K562 (cell line): Measurements from ENCODE around the gene BAD. TPM values are rescaled to one million over a fixed set of nuclear protein-coding genes. Genes with fewer than 3 reads are reported as not detected.

Source experiments
- ATAC-seq: fragments of 200-7000 bp; cut with Tn5 transposase; 3 replicates; pipeline ENCODE4 v1.9.1; 2020; ENCODE audit warnings: moderate library complexity
- BruUV-seq: library from RNA; stranded (reverse); fragments of 400-500 nt; replicated peaks from 2 replicates; lab custom pipeline; 2021; lab: Mats Ljungman, UMichigan
- CTCF ChIA-PET: fragments of 300-600 bp; formaldehyde crosslinking; extraction: SDS; loops from one replicate; lab custom pipeline; 2021; ENCODE audit warnings: low intra/inter-chr PET ratio; lab: Yijun Ruan, JAX
- POLR2A ChIA-PET: fragments of 300-600, 350-650 bp; sonication (Branson Sonifier 250); formaldehyde crosslinking; extraction: SDS; loops from one replicate; lab custom pipeline; 2021; ENCODE audit warnings: antibody characterized with exemption, inconsistent platforms; lab: Yijun Ruan, JAX
- DNase-seq, 4 experiments: peaks; one replicate each; pipeline versions ENCODE4 v3.0.0 to v3.0.0-alpha.2; 2011 to 2018; ENCODE audit warnings: low spot score in 3 of 4, mixed read lengths in 3 of 4; ENCODE audit errors: extremely low read depth in 1 of 4
- FAIRE-seq: peaks from 2 replicates; lab custom pipeline; 2011; peaks lifted over from hg19 to GRCh38; lab: Jason Lieb, UNC
- H2AFZ ChIP-seq: 2 replicates; pipeline ENCODE4 v1.6.0; 2011; ENCODE audit warnings: low read depth, low read length, control low read depth, inconsistent platforms
- H3K27ac ChIP-seq: fragments of 200-600 bp; 3 replicates; pipeline ENCODE4 v1.8.0; 2011; ENCODE audit warnings: low read depth, mild to moderate bottlenecking, control low read depth, inconsistent platforms, low read length, moderate library complexity, mixed read lengths; ENCODE audit errors: extremely low read depth
- H3K27me3 ChIP-seq, 2 experiments: fragments of 300-600 bp in 1 of 2; 2 replicates in 1 of 2; 3 replicates in 1 of 2; pipeline versions ENCODE4 v1.6.0 to v1.8.0; 2011; ENCODE audit warnings: inconsistent platforms in 2 of 2, low read length in 2 of 2, mild to moderate bottlenecking in 1 of 2, mixed read lengths in 1 of 2, moderate library complexity in 1 of 2; ENCODE audit not compliant: control insufficient read depth in 2 of 2, insufficient read depth in 2 of 2
- H3K36me3 ChIP-seq: fragments of 300-600 bp; 3 replicates; pipeline ENCODE4 v1.8.0; 2011; ENCODE audit warnings: mild to moderate bottlenecking, low read length, inconsistent platforms; ENCODE audit not compliant: control insufficient read depth, insufficient read depth
- H3K4me1 ChIP-seq, 2 experiments: fragments of 200-600 bp in 1 of 2; replicated peaks in 1 of 2; 2 replicates in 1 of 2; 3 replicates in 1 of 2; pipeline versions ENCODE4 v1.5.1 to v1.8.0; 2011; ENCODE audit warnings: inconsistent platforms in 2 of 2, low read length in 2 of 2, mild to moderate bottlenecking in 1 of 2, mixed read lengths in 1 of 2, moderate library complexity in 1 of 2; ENCODE audit not compliant: control insufficient read depth in 2 of 2, insufficient read depth in 2 of 2
- H3K4me2 ChIP-seq: 2 replicates; pipeline ENCODE4 v1.6.1; 2011; ENCODE audit warnings: low read length, control low read depth, inconsistent platforms, mixed read lengths; ENCODE audit not compliant: insufficient read depth
- H3K4me3 ChIP-seq: fragments of 200-600 bp; sonication (generic), shearing (Covaris generic); 2 replicates; pipeline ENCODE4 v1.5.1; 2016; ENCODE audit warnings: control low read depth, inconsistent platforms
- H3K79me2 ChIP-seq: fragments of 200-600 bp; 3 replicates; pipeline ENCODE4 v1.8.0; 2011; ENCODE audit warnings: low read length, inconsistent platforms; ENCODE audit not compliant: control insufficient read depth, insufficient read depth
- H3K9ac ChIP-seq, 2 experiments: 2 replicates each; pipeline versions ENCODE4 v1.6.0 to v1.6.1; 2011; ENCODE audit warnings: low read depth in 2 of 2, low read length in 2 of 2, control low read depth in 1 of 2, inconsistent platforms in 1 of 2, mild to moderate bottlenecking in 1 of 2, mixed read lengths in 1 of 2; ENCODE audit not compliant: insufficient read depth in 1 of 2
- H3K9me1 ChIP-seq: one replicate; pipeline ENCODE4 v1.6.0; 2011; ENCODE audit warnings: inconsistent platforms, mild to moderate bottlenecking, low read length, moderate library complexity; ENCODE audit not compliant: control insufficient read depth, insufficient read depth
- H3K9me3 ChIP-seq: replicated peaks from 2 replicates; pipeline ENCODE4 v1.5.1; 2011; ENCODE audit warnings: low read depth, low read length, inconsistent platforms; ENCODE audit not compliant: control insufficient read depth, insufficient read depth
- H4K20me1 ChIP-seq: replicated peaks from 2 replicates; pipeline ENCODE4 v1.6.1; 2011; ENCODE audit warnings: low read length, inconsistent platforms, mixed read lengths; ENCODE audit not compliant: control insufficient read depth, insufficient read depth
- CBFB ChIP-seq: sonication (generic); formaldehyde crosslinking; IDR thresholded peaks from 2 replicates; pipeline ENCODE4 v1.4.0; 2020; ENCODE audit warnings: mild to moderate bottlenecking, missing genetic modification reagents
- GATA2 ChIP-seq: sonication (generic); formaldehyde crosslinking; IDR thresholded peaks from 2 replicates; pipeline ENCODE4 v1.4.0; 2020; ENCODE audit warnings: mild to moderate bottlenecking, missing genetic modification reagents
- MAFF ChIP-seq: IDR thresholded peaks from 2 replicates; pipeline ENCODE4 v1.6.1; 2012; ENCODE audit warnings: low read length, improper control_type of control experiment
- NFYB ChIP-seq: IDR thresholded peaks from 2 replicates; pipeline ENCODE4 v1.6.1; 2011; ENCODE audit warnings: mild to moderate bottlenecking, moderate library complexity; ENCODE audit not compliant: insufficient read length; ENCODE audit errors: extremely low read depth
- POLR2H ChIP-seq: IDR thresholded peaks from 2 replicates; pipeline ENCODE4 v1.6.1; 2016; ENCODE audit warnings: missing genetic modification characterization, low read depth, mild to moderate bottlenecking, control low read depth, missing compliant biosample characterization, moderate library complexity
- SFPQ ChIP-seq: fragments of 200-400 bp; formaldehyde crosslinking; IDR thresholded peaks from 2 replicates; pipeline ENCODE4 v1.6.1; 2017; ENCODE audit warnings: mild to moderate bottlenecking, low read depth, low read length, moderate library complexity
- TCF7L2 ChIP-seq: fragments of 150-350 bp; IDR thresholded peaks from 2 replicates; pipeline ENCODE4 v1.6.1; 2016; ENCODE audit warnings: low read depth, mild to moderate bottlenecking, low read length, moderate library complexity
- U2AF1 ChIP-seq: fragments of 200-400 bp; formaldehyde crosslinking; optimal IDR thresholded peaks from 2 replicates; pipeline ENCODE3; 2017; ENCODE audit warnings: mild to moderate bottlenecking, low read depth, low read length, moderate library complexity
- ZBTB1 ChIP-seq: sonication (generic); formaldehyde crosslinking; IDR thresholded peaks from 2 replicates; pipeline ENCODE4 v1.8.1; 2023; ENCODE audit warnings: missing genetic modification reagents, low read depth, mild to moderate bottlenecking, borderline replicate concordance
- ZNF217 ChIP-seq: sonication (generic); formaldehyde crosslinking; IDR thresholded peaks from 2 replicates; pipeline ENCODE4 v1.8.0; 2022; ENCODE audit warnings: mild to moderate bottlenecking, missing genetic modification reagents
- ZNF445 ChIP-seq: fragments of 250-450 bp; sonication (Bioruptor Pico); IDR thresholded peaks from 2 replicates; pipeline ENCODE4 v1.4.0; 2020; ENCODE audit warnings: low read depth, mild to moderate bottlenecking, moderate library complexity
- WGBS: fragments of 100-300 bp; shearing (Covaris generic); methylation state at CpG from one replicate; pipeline ENCODE4 v1.1.6; 2016; ENCODE audit warnings: low coverage, mixed read lengths; ENCODE audit not compliant: insufficient coverage; ENCODE audit errors: missing lambda C conversion rate; 5-methylcytosine and 5-hydroxymethylcytosine counted together
- in situ Hi-C: fragments of 300-500 bp; cut with MboI; formaldehyde crosslinking; loops from 4 replicates; pipeline ENCODE4 v1.15.0; 2018; ENCODE audit warnings: inconsistent platforms, mixed read lengths
- intact Hi-C: fragments of 100-400 bp; cut with micrococcal nuclease; formaldehyde crosslinking; loops from 2 replicates; pipeline ENCODE4 v1.14.2; 2022
- polyA plus RNA-seq, 8 experiments: library from polyadenylated mRNA; depleted of rRNA in 4 of 8; stranded (reverse) in 5 of 8; unstranded in 3 of 8; fragments of >200 nt; fragmentation: Nextera tagmentation in 2 of 8; fragmentation: Illumina TruSeq in 1 of 8; extraction: Ambion mirVana in 2 of 8; extraction: Trizol in 1 of 8; gene quantifications; 2 replicates each; pipeline versions ENCODE4 v1.2.1 to v1.2.3, GENCODE V29; 2011 to 2014; ENCODE audit warnings: inconsistent platforms in 1 of 8, missing spikeins in 1 of 8
- total RNA-seq, 7 experiments: library from RNA; depleted of rRNA in 6 of 7; stranded (reverse); fragments of >200 nt in 6 of 7; fragmentation: Illumina TruSeq in 2 of 7; extraction: Trizol in 2 of 7; gene quantifications; 2 replicates each; pipeline versions ENCODE4 v1.2.1 to v1.2.3, GENCODE V29; 2011 to 2021; ENCODE audit warnings: low replicate concordance in 1 of 7

Gene BAD
- total and polyA plus RNA-seq, 9 of the 15 experiments (the other 6 are each of a cell fraction or from before 2014, with no cell fraction given) = 0.61 to 45.6 (median 11.8) TPM

GRCh38 chr11:64296236-64296635 lies 11.8 kb upstream of the BAD start:
- Histone ChIP-seq H3K27ac (no peak overlapping the region), H3K9ac (no peak overlapping the region; a peak in 1 of 4 replicates), H3K9me3 (no peaks in the 10 kb centered on the region), H3K9me1 (no peaks in the 10 kb centered on the region), H3K27me3 (peaks cover 48 to 65% of the 10 kb centered on the region in 2 experiments), H3K4me2 (no peak overlapping the region), H2AFZ (no peak overlapping the region), H3K36me3 (no peaks in the 10 kb centered on the region), H3K4me3 (no peak overlapping the region), H3K4me1 (peaks cover 3 to 54% of the 10 kb centered on the region in 2 experiments; a peak in 4 of 5 replicates), H3K79me2 (no peaks in the 10 kb centered on the region), H4K20me1 (no peaks in the 10 kb centered on the region; the same call in 1 of the 2 replicates)
- BruUV-seq = no TSS peak
- TF ChIP-seq GATA2 (CRISPR knock-in tag) (no peak), MAFF (no peak), U2AF1 (no peak), ZNF445 (CRISPR knock-in tag) (no peak), ZNF217 (no peak), NFYB (no peak), CBFB (CRISPR knock-in tag) (no peak), ZBTB1 (CRISPR knock-in tag) (no peak), POLR2H (no peak), SFPQ (no peak), TCF7L2 (no peak)
- CTCF ChIA-PET = no interaction called here
- FAIRE-seq (no peak), DNase-seq (no peak), ATAC-seq (no peak)
- intact Hi-C loops (no loop called here), in situ Hi-C loops (no loop called here)
- POLR2A ChIA-PET = no interaction called here
- 0% methylated on average over 1 of the region's 1 CpG for WGBS
